GM18499 (cell line): ENCODE measurements around the gene B3GAT1.

ENCODE experiments used
- ATAC-seq: cut with Tn5 transposase; IDR thresholded peaks from one replicate; pipeline ENCODE4 v1.9.1; 2021; ENCODE audit warnings: moderate number of reproducible peaks; ENCODE audit not compliant: insufficient read depth, unreplicated experiment

The B3GAT1 gene

DNA sequence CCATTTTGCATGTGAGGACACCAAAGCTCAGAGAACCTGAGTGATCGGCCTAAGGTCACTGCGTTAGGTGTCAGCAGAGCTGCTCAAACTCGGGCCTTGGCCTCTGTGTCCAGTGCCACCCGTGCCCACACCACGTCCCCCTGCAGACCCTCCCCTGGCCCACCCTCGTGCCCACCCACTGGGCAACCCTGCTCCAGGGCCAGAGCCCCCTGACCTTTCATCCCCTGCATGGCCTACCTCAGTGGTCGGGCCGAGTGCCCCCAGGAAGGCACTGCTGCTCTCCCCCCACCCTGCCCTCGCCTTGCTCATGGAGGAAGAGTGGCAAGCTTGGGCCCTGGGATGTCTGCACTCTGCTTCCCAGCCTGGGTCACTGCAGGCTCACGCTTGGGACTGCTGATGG lies 17.7 kb downstream of the B3GAT1 start:
- ATAC-seq = no peak

DNA sequence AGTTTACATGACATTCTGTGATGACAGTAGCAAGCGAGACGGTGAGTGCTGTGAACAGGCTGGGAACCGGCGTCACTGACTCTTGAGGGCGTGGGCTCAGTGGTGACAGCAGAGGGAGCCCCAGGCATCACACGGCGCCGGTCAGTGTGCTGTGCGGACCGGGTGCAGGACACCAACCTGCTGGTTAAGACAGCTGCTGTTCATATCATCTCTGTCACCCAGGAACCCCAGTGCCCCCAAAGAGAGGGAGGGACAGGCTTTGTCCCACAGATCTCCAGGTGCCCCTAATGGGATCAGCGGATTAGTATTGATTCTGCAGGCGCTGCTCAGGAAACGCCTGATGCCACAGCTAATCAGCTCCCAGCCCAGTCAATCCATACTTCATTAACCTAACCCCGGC lies 18.4 kb downstream of the B3GAT1 start:
- no peak for ATAC-seq

DNA sequence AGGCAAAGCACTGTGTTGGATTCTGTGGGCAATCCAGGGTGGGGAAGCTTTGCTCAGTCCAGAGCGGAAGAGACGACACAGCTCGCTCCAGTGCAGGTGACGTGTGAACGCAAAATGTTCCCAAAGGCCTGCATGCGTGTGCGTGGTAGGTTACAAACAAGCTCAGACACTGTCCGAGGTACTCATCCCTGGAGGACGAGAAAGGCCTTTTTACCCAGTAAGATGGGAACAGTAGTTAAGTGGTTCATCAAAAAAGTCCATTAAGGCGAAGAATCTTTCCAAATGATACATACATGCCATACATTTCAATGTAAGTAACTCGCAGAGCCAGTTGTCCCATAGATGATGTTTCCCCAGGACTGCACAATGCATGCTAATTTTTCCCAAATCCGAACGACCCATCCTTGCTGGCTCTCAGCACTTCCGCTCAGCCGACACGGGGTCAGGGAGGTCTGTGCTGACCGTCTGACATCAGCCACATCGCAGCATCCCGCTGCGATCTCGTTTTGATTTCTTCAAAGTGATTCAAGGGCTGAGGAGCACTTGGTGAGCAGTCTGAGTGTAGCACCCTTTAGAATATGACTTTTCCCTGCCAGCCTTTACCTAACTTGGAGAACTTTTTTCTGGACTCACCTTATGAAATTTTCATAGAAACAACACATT lies 19.0 kb downstream of the B3GAT1 start:
- no peak for ATAC-seq

DNA sequence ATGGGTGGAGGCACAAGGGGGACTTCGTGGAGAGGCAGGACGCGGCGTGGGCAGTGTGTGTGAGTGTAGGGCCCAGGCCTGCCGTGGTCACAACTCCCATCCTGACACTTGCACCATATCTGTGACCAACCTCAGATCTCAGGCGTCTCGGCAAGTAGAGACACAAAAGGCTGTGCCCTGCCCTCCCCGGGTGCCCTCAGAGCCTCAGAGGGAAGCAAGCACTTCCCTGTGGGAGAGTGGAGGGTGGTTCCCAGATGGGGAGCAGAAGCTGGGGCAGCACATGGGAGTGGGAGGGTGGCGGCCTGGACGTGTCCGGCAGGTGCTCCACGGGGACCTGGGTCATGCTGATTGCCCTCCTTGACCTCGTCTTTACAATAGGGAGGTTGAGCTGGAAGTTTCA lies 20.4 kb downstream of the B3GAT1 start:
- ATAC-seq = no peak

DNA sequence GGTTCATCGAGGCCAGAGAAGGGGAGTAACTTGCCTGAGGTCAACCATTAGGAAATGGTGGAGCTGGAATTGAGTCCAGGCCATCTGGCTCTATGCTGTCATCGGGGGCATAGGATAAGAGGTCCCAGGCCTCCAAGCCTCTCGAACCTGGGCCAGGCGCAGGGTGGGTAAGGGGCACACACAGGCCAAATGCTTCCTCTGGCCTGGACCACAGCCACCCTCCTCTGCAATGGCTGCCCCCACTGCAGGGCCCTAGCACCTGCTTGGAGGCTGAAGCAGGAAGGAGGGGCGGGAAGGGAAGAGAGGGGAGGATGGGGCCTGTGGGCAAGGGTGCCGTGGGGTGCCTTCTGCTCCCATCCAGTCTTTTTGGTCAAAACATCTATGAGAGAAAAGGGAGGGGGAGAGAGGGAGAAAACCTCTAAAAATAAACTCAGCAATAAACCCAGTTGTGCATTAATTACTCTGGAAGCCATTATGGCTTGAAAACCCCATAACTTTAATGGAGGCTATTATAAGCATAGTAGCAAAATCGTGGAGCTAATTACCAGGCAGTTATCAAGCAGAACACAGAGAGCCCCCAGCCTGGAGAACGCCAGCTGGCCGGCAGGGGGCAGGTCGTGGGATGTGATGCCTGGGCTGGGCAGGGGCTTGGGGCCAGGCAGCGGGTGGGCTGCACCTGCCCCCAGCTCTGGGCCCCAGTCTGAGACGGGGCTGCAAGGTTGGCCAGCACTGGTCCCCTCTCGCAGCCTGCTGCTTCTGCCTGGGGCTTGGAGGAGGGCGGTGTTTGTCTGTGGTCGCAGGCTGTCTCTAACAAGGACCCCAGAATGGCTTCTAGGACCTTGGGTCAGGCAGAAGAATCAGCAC lies 21.1 kb downstream of the B3GAT1 start:
- no peak for ATAC-seq

- no peak for ATAC-seq
Observed at GRCh38 chr11:134389464-134390180, 22.4 kb downstream of the B3GAT1 start.

GRCh38 chr11:134388590-134388989 lies 23.5 kb downstream of the B3GAT1 start:
- ATAC-seq = no peak

- ATAC-seq = no peak
Observed at GRCh38 chr11:134387501-134387900, 24.5 kb downstream of the B3GAT1 start.

- no peak for ATAC-seq
Observed at GRCh38 chr11:134386945-134387344, 25.1 kb downstream of the B3GAT1 start.

- ATAC-seq = no peak
Observed at GRCh38 chr11:134385774-134386565, 26.1 kb downstream of the B3GAT1 start.

DNA sequence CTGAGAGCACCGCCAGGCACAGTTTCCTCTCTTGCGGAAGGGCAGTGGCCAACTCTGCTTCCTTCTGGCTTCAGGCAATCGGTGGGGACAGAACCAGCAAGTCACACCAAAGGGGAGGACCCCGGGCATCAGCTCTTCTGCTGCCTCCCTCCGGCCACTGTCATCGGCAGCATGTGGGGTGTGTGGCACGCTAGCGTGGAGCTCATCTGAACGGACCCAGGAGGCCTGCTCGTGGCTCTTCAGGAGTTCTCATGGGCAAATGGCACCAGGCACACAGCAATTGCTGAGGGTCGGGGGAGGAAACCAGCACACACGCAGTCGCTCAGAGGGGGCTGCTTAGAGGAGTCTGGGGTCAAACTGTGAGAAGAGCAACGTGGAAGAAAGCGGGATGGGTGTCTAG lies 26.9 kb downstream of the B3GAT1 start:
- no peak for ATAC-seq

GRCh38 chr11:134384406-134384805 lies 27.6 kb downstream of the B3GAT1 start:
- ATAC-seq = no peak

DNA sequence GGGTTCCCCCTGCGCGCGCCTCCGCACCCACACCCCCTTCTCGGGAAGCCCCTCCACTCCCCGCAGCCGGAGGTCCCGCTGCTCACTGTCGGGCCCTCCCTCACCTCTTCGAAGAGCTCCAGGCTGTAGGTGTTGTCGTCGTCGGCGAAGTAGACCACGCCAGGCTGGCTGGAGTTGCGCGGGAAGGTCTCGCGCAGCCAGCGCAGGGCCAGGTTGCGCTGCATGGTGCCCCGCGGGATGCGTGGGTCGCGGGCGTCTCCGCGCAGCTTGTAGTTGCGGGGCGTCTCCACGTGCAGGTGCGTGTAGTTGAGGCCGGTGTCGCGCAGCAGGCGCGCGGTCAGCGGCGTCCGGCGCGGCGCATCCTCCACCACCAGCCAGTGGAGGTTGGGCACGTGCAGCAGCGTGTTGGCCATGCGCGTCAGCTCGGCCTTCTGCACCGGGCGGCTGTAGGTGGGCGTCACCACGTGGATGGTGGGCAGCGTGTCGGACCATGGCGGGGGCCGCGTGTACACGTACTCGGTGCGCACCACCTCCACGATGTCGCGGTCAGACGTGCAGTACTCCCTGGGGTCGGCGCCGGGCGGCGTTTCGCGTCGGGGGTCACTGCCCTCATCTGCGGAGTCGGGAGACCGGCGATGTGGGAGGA lies 28.3 kb downstream of the B3GAT1 start:
- ATAC-seq = no peak

DNA sequence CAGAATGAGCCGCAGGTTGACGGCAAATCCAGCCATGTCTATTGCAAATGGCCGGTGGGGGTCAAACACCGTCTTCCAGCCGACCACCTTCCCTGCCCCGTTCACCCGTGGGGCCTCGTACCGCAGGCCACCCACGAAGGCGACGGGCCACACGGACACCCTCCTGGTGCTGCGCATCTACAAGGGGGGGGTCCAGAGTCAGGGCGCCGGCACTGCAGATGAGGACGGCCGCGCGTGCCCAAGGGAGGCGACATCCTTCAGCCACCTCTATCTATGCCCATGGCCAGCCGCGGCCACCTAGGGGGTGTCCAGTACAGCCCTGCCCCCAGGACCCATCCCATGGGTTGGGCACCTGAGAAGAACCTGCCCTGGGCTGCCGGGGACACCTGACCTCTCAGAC lies 29.2 kb downstream of the B3GAT1 start:
- no peak for ATAC-seq

GRCh38 chr11:134382257-134382656 lies 29.8 kb downstream of the B3GAT1 start:
- no peak for ATAC-seq

DNA sequence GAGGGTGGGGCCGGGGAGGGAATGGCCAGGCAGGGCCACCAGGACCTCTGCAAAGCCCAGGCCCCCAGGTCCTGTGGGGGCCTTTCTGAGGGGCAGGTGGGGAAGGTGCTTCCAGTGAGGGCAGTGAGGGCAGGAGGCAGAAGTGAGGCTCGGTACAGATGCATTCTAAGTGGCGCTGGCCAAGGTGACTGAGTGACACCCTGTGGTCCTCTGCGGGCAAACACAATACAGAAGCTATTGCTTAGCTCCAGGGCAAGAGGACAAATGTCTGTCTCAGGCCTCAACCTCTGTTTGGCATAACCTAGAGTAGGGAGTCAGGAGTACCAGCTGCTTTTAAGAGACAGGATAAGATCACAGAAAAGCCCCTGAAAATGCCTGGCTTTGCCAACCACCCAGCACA lies 31.3 kb downstream of the B3GAT1 start:
- no peak for ATAC-seq

DNA sequence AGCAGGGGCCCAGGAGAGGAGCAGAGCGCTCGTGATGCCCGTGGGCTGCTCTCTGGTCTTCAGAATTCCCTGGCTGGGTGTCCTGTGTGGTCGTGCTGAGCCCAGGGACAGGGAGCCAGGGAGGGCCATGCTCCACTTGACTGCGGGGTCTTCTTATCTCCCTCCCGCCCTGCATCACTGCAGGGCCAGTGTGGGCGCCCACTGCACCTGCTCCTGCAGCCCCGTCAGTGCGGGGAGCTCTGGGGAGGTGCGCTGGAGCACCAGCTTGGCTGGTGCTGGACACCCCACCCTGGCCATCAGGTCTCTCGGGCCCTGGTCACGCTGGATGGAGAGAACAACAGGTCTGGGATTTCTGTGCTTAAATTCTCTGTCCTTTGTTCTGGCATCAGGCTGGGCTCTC lies 31.8 kb downstream of the B3GAT1 start:
- no peak for ATAC-seq

DNA sequence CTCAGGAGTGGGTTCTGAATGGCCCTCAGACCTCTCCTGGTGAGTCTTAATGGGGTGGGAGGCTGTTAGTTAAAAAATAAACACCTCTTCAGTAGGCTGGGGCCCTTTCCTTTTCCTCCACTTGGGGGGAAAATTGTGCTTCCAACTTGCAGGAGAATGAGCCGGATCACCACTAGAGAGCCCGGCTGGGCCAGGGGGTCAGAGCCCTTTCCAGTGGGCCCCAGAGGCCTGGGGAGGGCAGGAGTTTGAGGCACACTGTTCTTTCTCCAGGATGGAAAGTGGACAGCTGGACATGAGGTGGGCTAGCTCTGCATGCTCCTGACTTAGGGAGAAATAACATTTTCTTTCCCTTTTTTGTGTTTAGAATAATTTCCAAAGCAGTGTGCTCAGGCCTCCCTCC lies 32.8 kb downstream of the B3GAT1 start:
- no peak for ATAC-seq

DNA sequence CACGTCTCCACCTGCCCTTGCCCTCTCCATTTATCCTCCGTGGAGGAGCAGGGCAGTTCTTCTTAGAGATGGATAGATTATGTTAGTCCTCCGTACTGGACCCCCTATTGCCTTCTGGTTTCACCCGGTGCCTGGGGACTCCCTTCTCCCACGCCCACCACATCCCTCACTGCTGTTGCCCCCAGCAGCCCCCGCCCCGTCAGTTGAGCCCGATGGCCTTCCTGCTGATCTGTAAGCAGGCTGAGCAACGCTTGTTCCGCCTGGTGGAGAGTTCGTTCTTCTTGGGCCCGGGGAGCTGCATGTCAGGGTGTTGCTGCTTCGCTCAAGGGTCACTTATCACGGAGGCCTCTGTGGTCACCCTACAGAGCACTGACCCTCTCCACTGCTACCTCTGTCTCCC lies 34.2 kb downstream of the B3GAT1 start:
- no peak for ATAC-seq
